ENCODE results near the gene SETD1B.

The SETD1B gene

DNA sequence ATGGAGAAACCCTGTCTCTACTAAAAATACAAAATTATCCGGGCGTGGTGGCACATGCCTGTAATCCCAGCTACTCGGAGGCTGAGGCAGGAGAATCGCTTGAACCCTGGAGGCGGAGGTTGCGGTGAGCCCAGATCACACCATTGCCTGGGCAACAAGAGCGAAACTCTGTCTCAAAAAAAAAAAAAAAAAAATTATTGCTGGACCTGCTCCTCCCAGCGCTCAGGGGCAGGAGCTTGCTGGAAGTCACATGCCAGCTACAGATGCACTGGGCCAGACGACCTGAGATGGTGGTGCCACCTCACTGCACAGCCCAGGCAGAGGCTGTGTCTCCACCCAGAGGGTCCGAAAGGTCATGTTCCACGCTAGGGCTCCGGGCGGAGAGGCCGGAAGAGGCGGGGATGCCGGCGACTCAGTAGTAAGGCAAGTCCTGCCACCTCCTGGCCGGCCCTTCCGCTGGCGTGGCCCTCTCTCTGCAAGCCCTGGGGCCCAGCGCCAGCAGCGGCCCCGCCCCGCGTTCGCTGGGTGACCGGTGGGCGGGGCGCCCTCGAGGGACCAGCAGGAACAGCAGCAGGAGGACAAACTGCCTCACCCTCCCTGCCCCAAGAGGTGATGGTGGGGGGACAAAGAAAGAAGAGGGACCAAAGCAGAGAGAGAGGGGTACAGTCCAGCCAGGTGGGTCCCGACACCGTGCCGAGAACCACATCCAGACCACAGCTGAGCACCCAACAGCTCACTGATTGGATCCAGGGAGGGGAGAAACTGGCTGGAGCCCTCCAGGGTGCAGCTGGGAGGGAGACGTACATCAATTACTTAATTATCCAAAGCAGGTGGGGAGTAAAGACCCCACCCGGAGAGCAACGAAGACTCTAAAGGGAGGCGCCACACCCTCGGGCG, 6.7 kb upstream of the SETD1B start:
- H3K4me3 ChIP-seq (ENCODE audit: low read depth, low read length), result no peak overlapping the region
- TF ChIP-seq, protein P1, sequence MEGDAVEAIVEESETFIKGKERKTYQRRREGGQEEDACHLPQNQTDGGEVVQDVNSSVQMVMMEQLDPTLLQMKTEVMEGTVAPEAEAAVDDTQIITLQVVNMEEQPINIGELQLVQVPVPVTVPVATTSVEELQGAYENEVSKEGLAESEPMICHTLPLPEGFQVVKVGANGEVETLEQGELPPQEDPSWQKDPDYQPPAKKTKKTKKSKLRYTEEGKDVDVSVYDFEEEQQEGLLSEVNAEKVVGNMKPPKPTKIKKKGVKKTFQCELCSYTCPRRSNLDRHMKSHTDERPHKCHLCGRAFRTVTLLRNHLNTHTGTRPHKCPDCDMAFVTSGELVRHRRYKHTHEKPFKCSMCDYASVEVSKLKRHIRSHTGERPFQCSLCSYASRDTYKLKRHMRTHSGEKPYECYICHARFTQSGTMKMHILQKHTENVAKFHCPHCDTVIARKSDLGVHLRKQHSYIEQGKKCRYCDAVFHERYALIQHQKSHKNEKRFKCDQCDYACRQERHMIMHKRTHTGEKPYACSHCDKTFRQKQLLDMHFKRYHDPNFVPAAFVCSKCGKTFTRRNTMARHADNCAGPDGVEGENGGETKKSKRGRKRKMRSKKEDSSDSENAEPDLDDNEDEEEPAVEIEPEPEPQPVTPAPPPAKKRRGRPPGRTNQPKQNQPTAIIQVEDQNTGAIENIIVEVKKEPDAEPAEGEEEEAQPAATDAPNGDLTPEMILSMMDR (IDR thresholded peaks at IDR 0.05; ENCODE audit: borderline replicate concordance, insufficient read depth, low read depth, low read length), result no peak

DNA sequence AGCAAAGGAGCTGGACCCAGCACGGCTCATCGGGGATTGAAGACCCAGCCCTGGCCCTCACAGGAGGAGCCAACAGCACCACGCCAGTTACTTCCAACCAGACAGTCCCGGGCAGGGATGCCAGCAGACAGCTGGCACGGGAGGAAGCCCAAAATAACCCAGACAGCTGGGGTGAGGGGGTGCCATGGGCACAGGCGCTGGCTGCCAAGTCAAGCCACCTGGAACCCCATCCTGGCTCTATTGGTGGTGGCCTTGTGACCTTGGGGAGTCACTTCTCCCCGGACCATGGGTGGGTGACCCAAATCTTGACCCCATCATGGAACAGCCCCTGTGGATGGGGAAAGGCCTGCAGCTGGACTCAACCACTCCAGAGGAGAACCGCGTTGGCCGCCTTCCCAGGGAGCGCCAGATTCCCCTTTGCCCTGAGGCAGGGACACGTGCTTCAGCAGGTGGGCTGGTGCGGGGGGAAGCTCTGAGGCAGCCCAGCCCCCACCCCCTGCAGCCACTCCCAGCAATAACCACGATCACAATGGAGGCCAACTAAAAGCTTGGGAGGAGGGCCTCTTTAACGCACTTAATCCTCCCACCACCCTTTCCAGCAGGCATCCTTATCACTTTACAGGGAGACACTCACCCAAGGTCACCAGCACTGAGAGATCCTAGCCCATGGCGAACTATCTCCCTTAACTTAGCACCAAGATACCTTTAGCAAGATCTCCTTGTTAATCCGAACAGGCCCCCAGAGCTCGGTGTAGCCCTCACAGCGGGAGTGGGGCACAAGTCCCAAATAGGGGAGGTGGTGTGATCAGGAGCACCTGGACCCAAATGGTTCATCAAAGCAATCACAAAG, 5.6 kb upstream of the SETD1B start:
- TF ChIP-seq, protein P1 (IDR thresholded peaks at IDR 0.05; ENCODE audit: borderline replicate concordance, insufficient read depth, low read depth, low read length), result no peak
- no peak overlapping the region for H3K4me3 ChIP-seq (ENCODE audit: low read depth, low read length)

- H3K4me3 ChIP-seq (ENCODE audit: low read depth, low read length), result no peak overlapping the region
- TF ChIP-seq, protein P1 (IDR thresholded peaks at IDR 0.05; ENCODE audit: borderline replicate concordance, insufficient read depth, low read depth, low read length), result no peak
Measured at GRCh38 chr12:121798787-121799155, 5.0 kb upstream of the SETD1B start.

DNA sequence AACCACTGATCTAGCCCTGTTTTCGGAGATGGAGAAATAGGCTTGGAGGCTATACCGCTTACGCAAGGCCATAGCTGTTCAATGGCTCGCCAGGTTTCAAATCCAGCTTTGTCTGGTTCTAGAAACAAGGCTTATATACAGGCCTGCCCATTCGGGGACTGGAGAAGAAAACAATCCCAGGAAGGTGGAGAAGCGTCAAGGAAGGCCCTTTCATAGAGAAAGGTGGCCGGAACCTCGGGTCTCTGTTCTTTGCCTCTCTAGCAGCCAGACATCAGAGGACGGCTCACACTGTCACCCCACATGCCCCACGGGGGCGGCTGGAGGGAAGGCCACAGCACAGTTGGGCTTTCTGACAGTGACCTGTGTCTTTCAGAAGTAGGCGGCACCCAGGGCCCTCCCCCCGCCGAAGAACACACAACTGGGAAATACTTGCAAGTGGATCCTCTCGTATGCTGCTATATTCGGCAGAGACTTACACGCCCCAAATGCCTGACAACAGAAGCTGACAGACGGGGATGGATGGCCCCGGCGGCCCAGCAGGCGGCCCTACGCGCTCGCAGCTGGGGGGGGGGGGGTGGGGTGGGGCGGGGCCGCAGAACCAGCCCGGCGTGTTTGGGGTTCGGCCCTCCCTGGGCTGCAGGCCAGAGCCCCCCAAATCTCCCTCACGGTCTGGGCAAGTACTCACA, 4.5 kb upstream of the SETD1B start:
- TF ChIP-seq, protein P1 (IDR thresholded peaks at IDR 0.05; ENCODE audit: borderline replicate concordance, insufficient read depth, low read depth, low read length), result no peak

GRCh38 chr12:121799842-121800693, 3.7 kb upstream of the SETD1B start:
- TF ChIP-seq, protein P1 (IDR thresholded peaks at IDR 0.05; ENCODE audit: borderline replicate concordance, insufficient read depth, low read depth, low read length), result no peak
- H3K4me3 ChIP-seq (ENCODE audit: low read depth, low read length), result peak overlapping the region; percentile 91

More for the DNA sequence above, 4.5 kb upstream of the SETD1B start:
- peak overlapping the region; percentile 91 for H3K4me3 ChIP-seq (ENCODE audit: low read depth, low read length)
